Activated CD4-positive, alpha-beta memory T cell treated with anti-CD3 and anti-CD28 coated beads, Interleukin-2, amount 10 ng/mL, durations not matched to agents 7 days and 5 days (primary cell): ENCODE measurements around the gene KHSRP. TPM values are rescaled to one million over a fixed set of nuclear protein-coding genes. Genes with fewer than 3 reads are reported as not detected.

Experiments
- CTCF ChIA-PET: fragments of 350-600 bp; sonication (Branson Sonifier 250); formaldehyde crosslinking; loops from one replicate; lab custom pipeline; 2021; ENCODE audit warnings: antibody characterized with exemption, inconsistent platforms; lab: Charles Lee
- POLR2A ChIA-PET: fragments of 350-600 bp; sonication (Branson Sonifier 250); formaldehyde crosslinking; loops from one replicate; lab custom pipeline; 2021; ENCODE audit warnings: antibody characterized with exemption; lab: Charles Lee
- DNase-seq: peaks from one replicate; pipeline ENCODE4 v3.0.0-alpha.2; 2020
- H3K27ac Mint-ChIP-seq: one replicate; pipeline ENCODE4 v1.8.0; 2021; ENCODE audit warnings: mild to moderate bottlenecking, mixed read lengths
- H3K27me3 Mint-ChIP-seq: one replicate; pipeline ENCODE4 v1.8.0; 2021; ENCODE audit warnings: mixed read lengths
- H3K36me3 Mint-ChIP-seq: one replicate; pipeline ENCODE4 v1.8.0; 2021; ENCODE audit warnings: low read depth, mixed read lengths
- H3K4me1 Mint-ChIP-seq: one replicate; pipeline ENCODE4 v1.8.0; 2021; ENCODE audit warnings: mixed read lengths
- H3K4me3 Mint-ChIP-seq: one replicate; pipeline ENCODE4 v1.8.0; 2021; ENCODE audit warnings: mild to moderate bottlenecking, mixed read lengths
- H3K9me3 Mint-ChIP-seq: one replicate; pipeline ENCODE4 v1.8.0; 2021; ENCODE audit warnings: mixed read lengths
- total RNA-seq, 2 experiments: library from RNA; stranded (reverse); gene quantifications; one replicate each; pipeline ENCODE4 v1.2.3, GENCODE V29; 2021

Gene KHSRP
- total RNA-seq, 2 experiments from 2014 or later, result 246 to 250 TPM

DNA sequence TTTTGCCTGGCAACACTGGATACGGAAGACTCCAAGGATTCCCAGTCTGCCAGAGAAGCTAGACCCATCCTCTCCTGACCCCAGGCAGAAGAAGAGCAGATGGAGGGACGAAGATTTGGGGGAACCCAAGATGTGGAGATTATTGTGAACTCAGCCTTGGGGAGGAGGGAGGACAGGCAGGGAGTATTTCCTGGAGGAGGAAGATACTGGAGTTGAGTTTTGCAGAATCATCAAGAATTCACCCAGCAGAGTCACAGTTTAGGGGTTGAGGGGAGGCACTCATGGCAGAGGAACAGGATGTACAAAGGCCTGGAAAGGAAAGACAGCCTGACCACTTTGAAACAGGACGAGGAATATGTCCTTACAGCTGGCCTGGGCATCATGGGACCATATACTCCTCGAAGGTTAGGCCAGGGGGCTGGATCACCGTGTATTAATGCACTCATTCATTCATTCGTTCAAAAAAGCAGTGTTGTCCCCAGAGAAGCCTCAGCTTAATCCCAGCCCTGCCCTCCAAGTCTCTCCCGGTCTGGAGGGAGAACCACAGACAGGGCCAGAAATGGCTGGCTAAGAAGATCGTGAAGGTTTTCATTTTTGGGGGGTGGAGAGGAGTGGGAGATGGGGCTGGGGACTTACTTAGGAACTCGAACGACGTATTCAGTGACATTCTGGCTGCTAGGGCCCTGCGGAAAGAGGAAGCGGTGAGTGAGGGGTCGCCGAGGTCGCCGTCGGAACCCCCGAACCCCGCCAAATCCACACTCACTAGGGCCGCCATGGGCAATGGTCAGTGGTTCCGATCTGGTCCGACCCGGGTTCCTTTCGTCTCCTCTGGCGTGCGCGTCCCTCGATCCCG is 32.2 kb downstream of the KHSRP start:
- Mint-ChIP-seq H3K9me3 (no peaks in the 10 kb centered on the region), H3K4me3 (peak overlapping the region; percentile 94), H3K27ac (peak overlapping the region; percentile 93), H3K4me1 (peaks cover 27% of the 10 kb centered on the region), H3K27me3 (no peaks in the 10 kb centered on the region), H3K36me3 (peaks cover 30% of the 10 kb centered on the region)
- CTCF ChIA-PET, result interaction anchor here (1.3 kb wide), 1 partner anchor 267 kb away, joined by 3 read pairs; no protein-coding TSS in a partner anchor
- DNase-seq, result no peak
- POLR2A ChIA-PET, result interaction anchor here (1.2 to 2.2 kb wide), 5 partner anchors 19 to 344 kb away, joined by 4 to 15 read pairs (median 7); partner anchors contain the start of genes ALKBH7, CLPP, DENND1C and KHSRP

DNA sequence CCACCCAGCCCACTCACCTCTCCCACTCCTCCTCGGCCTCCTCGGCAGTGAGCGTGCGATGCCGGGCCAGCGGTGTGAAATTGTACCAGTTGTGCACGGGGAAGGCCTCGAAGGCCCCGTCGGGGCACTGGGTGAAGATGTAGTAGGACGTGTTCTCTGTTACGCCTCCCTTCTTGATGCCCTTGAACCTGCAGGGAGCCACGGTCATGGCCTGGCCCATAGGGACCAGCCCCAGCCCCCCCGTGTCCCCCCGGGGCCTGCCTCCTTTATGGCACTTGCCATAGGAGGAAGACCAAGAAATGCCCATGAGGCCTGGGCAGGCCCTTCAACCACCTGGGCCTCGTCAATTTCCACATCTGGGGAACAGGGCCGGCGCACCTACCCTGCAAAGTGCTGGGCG is 37.2 kb downstream of the KHSRP start:
- H3K9me3 Mint-ChIP-seq, result no peaks in the 10 kb centered on the region
- H3K27ac Mint-ChIP-seq, result no peak overlapping the region
- CTCF ChIA-PET, result no interaction called here
- POLR2A ChIA-PET, result interaction anchor here (0.9 kb wide), 1 partner anchor 11 kb away, joined by 3 read pairs; the partner anchor contains the start of gene PSPN
- no peak for DNase-seq
- no peak overlapping the region for H3K4me3 Mint-ChIP-seq
- peaks cover 60% of the 10 kb centered on the region for H3K36me3 Mint-ChIP-seq
- H3K4me1 Mint-ChIP-seq, result peaks cover 17% of the 10 kb centered on the region
- H3K27me3 Mint-ChIP-seq, result no peaks in the 10 kb centered on the region

DNA sequence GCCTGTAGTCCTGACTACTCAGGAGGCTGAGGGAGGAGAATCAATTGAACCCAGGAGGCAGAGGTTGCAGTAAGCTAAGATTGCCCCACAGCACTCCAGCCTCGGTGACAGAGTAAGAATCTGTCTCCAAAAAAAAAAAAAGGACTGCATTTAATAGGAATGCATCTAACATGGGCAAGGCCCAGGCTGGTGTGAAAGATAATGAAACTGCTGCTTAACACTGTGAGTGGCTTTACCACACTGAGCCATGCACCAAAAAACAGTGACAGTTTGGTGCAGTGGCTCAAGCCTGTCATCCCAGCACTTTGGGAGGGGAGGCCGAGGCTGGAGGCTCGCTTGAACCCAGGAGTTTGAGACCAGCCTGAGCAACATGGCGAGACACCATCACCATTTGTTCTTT is 40.2 kb downstream of the KHSRP start:
- H3K36me3 Mint-ChIP-seq, result peaks cover 69% of the 10 kb centered on the region
- no peak for DNase-seq
- H3K4me3 Mint-ChIP-seq, result no peak overlapping the region
- no peaks in the 10 kb centered on the region for H3K27me3 Mint-ChIP-seq
- POLR2A ChIA-PET, result no interaction called here
- CTCF ChIA-PET, result no interaction called here
- no peak overlapping the region for H3K27ac Mint-ChIP-seq
- peaks cover 3% of the 10 kb centered on the region for H3K4me1 Mint-ChIP-seq
- no peaks in the 10 kb centered on the region for H3K9me3 Mint-ChIP-seq

DNA sequence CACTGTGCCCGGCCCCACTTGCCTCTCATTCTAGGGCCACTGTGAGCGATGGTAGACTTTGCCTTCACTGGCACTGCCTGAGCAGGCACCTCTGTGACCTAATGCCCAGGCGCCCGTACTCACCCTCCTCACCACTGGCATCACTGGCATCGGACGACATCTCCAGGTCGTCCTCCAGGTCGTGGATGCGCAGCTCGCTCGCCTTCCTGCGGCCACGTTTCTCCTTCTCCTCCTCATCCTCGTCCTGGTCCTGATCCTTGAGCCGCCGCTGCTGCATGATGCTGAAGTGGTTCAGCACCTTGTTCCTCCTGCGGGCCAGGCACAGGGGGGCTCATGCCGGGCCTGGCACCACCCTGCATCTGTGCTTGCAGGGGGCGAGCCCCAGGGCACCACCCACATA is 41.4 kb downstream of the KHSRP start:
- ChIA-PET CTCF (no interaction called here), POLR2A (no interaction called here)
- H3K9me3 Mint-ChIP-seq, result no peaks in the 10 kb centered on the region
- DNase-seq, result no peak
- H3K4me3 Mint-ChIP-seq, result no peak overlapping the region
- H3K27ac Mint-ChIP-seq, result no peak overlapping the region
- no peaks in the 10 kb centered on the region for H3K4me1 Mint-ChIP-seq
- peaks cover 71% of the 10 kb centered on the region for H3K36me3 Mint-ChIP-seq
- H3K27me3 Mint-ChIP-seq, result no peaks in the 10 kb centered on the region

DNA sequence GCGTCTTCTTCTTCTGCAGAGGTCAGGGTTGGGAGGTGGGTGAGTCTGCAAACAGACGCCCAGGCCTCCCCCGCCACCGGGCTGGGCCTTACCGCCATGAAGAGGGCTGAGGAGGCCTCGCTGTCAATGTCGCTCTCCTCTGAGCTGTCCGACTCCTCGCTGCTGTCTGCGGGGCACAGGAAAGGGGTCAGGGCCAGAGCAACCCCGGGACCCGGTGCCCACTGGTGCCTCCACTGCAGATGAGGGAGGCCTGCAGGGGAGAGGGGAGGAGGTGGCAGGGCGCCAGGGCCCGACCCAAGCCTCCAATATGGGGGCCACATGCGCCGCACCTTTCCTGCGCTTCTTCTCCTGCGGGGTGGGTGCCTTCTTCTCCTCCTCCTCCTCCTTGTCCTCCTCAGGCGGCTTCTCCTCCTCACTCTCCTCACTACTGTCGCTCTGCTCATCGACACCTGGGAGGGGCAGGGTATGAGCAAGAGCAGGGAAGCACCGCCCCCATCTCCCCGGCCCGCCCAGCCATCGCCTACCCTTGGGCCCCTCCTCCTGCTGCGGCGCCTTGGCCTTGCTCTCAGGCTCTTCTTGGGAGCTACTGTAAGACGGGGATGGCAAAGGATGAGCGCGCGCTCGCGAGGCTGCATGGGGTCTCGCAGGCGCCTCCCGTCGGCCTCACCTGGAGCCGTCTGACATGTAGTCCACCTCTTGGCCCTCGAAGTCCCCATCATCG is 43.4 kb downstream of the KHSRP start:
- Mint-ChIP-seq H3K9me3 (no peaks in the 10 kb centered on the region), H3K27me3 (no peaks in the 10 kb centered on the region), H3K4me3 (no peak overlapping the region), H3K27ac (no peak overlapping the region), H3K36me3 (peaks cover 57% of the 10 kb centered on the region), H3K4me1 (no peaks in the 10 kb centered on the region)
- POLR2A ChIA-PET, result no interaction called here
- DNase-seq, result no peak
- CTCF ChIA-PET, result no interaction called here

DNA sequence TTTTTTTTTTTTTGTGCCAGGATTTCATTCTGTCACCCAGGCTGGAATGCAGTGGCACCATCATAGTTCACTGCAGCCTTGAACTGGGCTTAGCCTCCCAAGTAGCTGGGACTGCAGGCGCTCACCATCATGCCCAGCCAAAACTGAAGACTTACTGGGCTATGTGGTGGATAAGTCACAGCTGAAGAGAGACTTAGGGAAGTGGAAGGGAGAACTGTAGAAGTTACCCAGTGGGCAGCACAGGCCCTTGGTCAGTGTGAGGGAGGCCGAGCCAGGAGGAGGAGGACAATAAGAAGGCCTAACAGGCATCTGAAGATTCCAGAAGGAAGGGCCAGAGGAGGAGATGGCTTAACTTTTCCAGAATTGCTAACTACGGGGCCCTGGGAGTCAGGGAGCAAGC is 44.9 kb downstream of the KHSRP start:
- Mint-ChIP-seq H3K4me3 (no peak overlapping the region), H3K36me3 (peaks cover 47% of the 10 kb centered on the region), H3K4me1 (no peaks in the 10 kb centered on the region), H3K27ac (no peak overlapping the region), H3K27me3 (no peaks in the 10 kb centered on the region), H3K9me3 (no peaks in the 10 kb centered on the region)
- ChIA-PET POLR2A (no interaction called here), CTCF (no interaction called here)
- DNase-seq, result no peak

DNA sequence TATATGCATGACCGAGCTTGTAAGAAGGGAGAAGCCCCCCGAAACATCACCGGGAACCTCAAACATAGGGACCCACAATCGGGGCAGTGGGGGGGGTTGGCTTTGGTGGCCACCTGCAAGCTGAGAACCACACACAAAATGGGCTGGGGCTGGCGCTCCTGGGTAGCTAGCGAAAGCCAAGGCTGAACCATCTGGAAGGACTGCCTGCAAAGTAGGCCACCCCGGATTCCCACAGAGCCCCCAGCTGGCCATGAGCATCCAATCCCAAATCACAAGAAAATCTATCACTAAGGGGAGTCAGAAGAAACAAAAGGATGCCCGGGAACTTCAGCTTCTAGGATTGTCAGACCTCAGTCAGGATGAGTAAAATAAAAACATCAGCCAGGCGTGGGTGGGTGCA is 46.1 kb downstream of the KHSRP start:
- Mint-ChIP-seq H3K4me1 (peaks cover 4% of the 10 kb centered on the region), H3K27me3 (no peaks in the 10 kb centered on the region), H3K36me3 (peaks cover 39% of the 10 kb centered on the region), H3K27ac (no peak overlapping the region), H3K4me3 (no peak overlapping the region), H3K9me3 (no peaks in the 10 kb centered on the region)
- ChIA-PET CTCF (no interaction called here), POLR2A (interaction anchor here (1.2 kb wide), 1 partner anchor 15 kb away, joined by 3 read pairs; no protein-coding TSS in a partner anchor)
- DNase-seq, result no peak

DNA sequence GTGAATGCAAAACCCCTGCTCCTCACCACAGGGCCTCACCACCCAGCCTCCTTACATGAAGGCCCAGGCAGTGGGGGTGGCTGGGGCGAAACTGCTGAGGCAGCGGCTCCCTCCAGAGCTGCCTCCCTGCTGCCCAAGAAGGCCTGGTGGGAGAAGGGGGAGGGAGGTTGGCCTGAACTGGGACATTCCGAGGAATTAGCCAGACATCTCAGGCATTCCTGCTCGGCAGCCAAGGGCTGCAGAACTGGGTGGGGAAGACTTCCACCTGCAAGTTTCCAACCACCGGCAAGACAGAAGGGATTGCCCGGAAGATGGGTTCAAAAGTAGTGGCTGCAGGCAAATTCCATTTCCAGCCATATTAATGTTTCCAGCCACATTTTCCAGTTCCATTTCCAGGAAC is 46.6 kb downstream of the KHSRP start:
- CTCF ChIA-PET, result no interaction called here
- no peaks in the 10 kb centered on the region for H3K9me3 Mint-ChIP-seq
- POLR2A ChIA-PET, result interaction anchor here (1.2 to 1.4 kb wide), 2 partner anchors 16 to 474 kb away, joined by 3 to 5 read pairs; partner anchors contain the start of gene VMAC
- H3K36me3 Mint-ChIP-seq, result peaks cover 34% of the 10 kb centered on the region
- DNase-seq, result no peak
- no peak overlapping the region for H3K27ac Mint-ChIP-seq
- H3K27me3 Mint-ChIP-seq, result no peaks in the 10 kb centered on the region
- H3K4me1 Mint-ChIP-seq, result peaks cover 7% of the 10 kb centered on the region
- no peak overlapping the region for H3K4me3 Mint-ChIP-seq

DNA sequence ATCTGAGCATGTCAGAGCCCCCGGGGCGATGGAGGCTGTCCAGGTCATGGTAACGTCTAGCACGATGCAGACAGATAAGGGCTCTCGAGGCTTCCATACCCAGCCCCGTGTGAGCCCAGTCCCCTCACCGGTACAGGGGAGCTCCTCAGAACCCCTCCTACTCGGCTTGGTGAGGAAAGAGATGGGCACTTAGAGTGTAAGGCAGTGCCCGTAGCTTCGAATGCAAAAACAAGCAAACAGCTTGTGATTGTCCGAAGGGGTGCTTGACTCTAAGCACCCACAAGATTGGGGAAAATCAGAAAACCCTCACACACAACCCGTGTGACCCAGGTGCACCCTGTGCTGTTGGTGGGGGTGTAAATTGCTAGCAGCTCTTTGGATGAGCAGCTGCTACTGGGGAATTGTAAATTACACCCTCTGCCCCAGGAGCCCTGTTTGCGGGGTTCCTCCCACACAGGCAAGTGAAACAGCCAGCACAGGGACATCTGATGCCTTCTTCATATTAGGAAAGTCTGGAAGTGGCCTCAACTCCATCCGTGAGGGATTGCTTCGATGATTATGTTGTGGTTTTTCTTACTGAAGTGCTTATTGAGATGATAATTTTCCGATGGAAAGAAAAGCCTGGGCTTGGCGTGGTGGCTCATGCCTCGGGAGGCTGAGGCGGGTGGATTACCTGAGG is 48.0 kb downstream of the KHSRP start:
- no peaks in the 10 kb centered on the region for H3K27me3 Mint-ChIP-seq
- H3K9me3 Mint-ChIP-seq, result no peaks in the 10 kb centered on the region
- H3K4me3 Mint-ChIP-seq, result no peak overlapping the region
- peaks cover 11% of the 10 kb centered on the region for H3K4me1 Mint-ChIP-seq
- DNase-seq, result no peak
- ChIA-PET CTCF (no interaction called here), POLR2A (interaction anchor here (0.9 to 1.6 kb wide), 3 partner anchors 10 to 472 kb away, joined by 3 to 5 read pairs (median 3); partner anchors contain the start of genes KHSRP and VMAC)
- peaks cover 26% of the 10 kb centered on the region for H3K36me3 Mint-ChIP-seq
- H3K27ac Mint-ChIP-seq, result no peak overlapping the region

DNA sequence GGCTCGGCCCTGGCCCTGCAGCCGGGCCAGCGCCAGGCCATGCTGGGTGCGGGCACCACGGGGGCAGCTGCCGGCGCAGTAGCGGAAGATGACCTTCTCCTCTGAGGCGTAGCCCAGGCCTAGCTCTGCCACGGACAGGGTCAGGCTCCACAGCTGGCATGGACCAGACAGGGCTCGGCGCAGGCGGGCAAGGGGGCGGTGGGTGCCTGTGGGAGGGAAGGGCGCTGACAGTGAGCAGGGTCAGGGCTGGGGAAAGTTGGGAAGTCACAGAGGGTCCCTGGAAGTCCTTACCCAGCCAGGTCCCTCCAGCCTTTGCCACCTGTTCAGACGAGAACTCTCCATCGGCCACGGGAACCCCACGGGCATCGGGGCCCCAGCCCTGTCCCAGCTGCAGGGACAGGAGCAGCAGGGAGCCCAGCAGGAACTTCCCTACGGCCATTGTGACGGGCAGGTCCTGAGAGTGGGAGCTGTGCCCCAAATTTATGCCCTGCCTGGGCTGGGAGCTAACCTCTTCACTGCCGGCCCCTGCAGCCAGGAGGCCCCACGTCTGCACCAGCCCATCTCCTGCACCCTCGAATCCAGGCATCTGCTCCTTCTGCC is 49.1 kb downstream of the KHSRP start, which contains the start of gene PSPN:
PSPN (minus strand) TSS at position 523 of the 600 bp plus-strand sequence; CDS start at position 439, 84 bp downstream.
- no peak for DNase-seq
- CTCF ChIA-PET, result no interaction called here
- Mint-ChIP-seq H3K36me3 (peaks cover 17% of the 10 kb centered on the region), H3K4me3 (no peak within 1 kb of the TSS), H3K4me1 (peaks cover 13% of the 10 kb centered on the region), H3K9me3 (no peaks in the 10 kb centered on the region), H3K27ac (no peak within 1 kb of the TSS), H3K27me3 (no peaks in the 10 kb centered on the region)
- POLR2A ChIA-PET, result interaction anchor here (1.6 kb wide), 1 partner anchor 11 kb away, joined by 3 read pairs; no protein-coding TSS in a partner anchor

DNA sequence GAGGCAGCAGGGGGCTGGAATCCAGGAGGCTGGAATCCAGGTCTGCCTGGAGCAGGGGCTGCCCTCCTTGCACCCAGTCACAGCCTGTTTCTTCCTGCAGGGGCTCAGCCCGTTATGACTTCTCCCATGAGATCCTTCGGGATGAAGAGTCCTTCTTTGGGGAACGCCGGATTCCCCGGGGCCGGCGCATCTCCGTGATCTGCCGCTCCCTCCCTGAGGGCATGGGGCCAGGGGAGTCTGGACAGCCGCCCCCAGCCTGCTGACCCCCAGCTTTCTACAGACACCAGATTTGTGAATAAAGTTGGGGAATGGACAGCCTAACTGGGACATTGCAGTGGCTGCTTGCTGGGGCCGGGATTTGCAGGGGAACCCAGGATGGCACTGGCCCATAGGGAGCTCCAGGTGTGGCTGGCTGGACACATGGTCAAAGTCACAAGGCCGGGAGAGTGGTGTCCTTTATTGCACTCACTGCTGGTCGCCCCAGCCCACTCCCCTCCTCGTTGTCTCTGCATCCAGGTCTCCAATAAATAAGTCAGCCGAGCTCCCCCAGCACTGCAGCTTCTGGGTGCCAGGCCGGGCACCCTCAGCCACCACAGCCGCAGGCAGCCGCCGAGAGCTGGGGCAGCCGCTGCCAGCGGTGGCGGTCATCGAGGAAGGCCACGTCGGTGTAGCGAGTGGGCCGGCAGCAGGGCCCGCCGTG is 49.8 kb downstream of the KHSRP start:
- POLR2A ChIA-PET, result no interaction called here
- no peak for DNase-seq
- no peaks in the 10 kb centered on the region for H3K9me3 Mint-ChIP-seq
- no peak overlapping the region for H3K4me3 Mint-ChIP-seq
- CTCF ChIA-PET, result no interaction called here
- H3K36me3 Mint-ChIP-seq, result peaks cover 11% of the 10 kb centered on the region
- no peak overlapping the region for H3K27ac Mint-ChIP-seq
- H3K4me1 Mint-ChIP-seq, result peaks cover 13% of the 10 kb centered on the region
- H3K27me3 Mint-ChIP-seq, result no peaks in the 10 kb centered on the region
